K562 (cell line): ENCODE data around the gene EPGN. TPM values are rescaled to one million over a fixed set of nuclear protein-coding genes. Genes with fewer than 3 reads are reported as not detected.

Experiments used
- DIDO1 ChIP-seq: fragments of 450-650 bp; IDR thresholded peaks from 2 replicates; pipeline ENCODE4 v1.6.1; 2016; ENCODE audit warnings: low read depth, missing biosample characterization, missing genetic modification characterization
- EHMT2 ChIP-seq: fragments of 450-650 bp; IDR thresholded peaks from 2 replicates; pipeline ENCODE4 v1.6.1; 2018; ENCODE audit warnings: antibody characterized with exemption
- GATAD2A ChIP-seq: fragments of 450-650 bp; IDR thresholded peaks from 2 replicates; pipeline ENCODE4 v1.6.1; 2017
- HDAC8 ChIP-seq: fragments of 450-650 bp; IDR thresholded peaks from 2 replicates; pipeline ENCODE4 v1.6.1; 2016; ENCODE audit warnings: mild to moderate bottlenecking, missing genetic modification characterization, moderate library complexity, missing compliant biosample characterization
- HMG20A ChIP-seq: fragments of 450-650 bp; formaldehyde crosslinking; conservative IDR thresholded peaks from 2 replicates; pipeline ENCODE4 v1.4.0; 2020; ENCODE audit warnings: mild to moderate bottlenecking, mixed read lengths
- MYC ChIP-seq, 2 experiments: fragments of 250-450 bp in 1 of 2; sonication (Bioruptor Pico) in 1 of 2; IDR thresholded peaks; 2 replicates each; pipeline versions ENCODE4 v1.5.1 to v1.6.1; 2012 to 2021; ENCODE audit warnings: low read depth in 2 of 2, borderline replicate concordance in 1 of 2, improper control_type of control experiment in 1 of 2, low read length in 1 of 2, mild to moderate bottlenecking in 1 of 2, moderate library complexity in 1 of 2
- NBN ChIP-seq: fragments of 450-650 bp; IDR thresholded peaks from 2 replicates; pipeline ENCODE4 v1.6.1; 2016; ENCODE audit warnings: low read depth, mild to moderate bottlenecking
- RB1 ChIP-seq: fragments of 450-650 bp; IDR thresholded peaks from 2 replicates; pipeline ENCODE4 v1.6.1; 2017; ENCODE audit warnings: low read depth, mild to moderate bottlenecking
- RBBP5 ChIP-seq: fragments of 200-600 bp; sonication (generic); IDR thresholded peaks from 2 replicates; pipeline ENCODE4 v1.6.1; 2012; ENCODE audit warnings: borderline replicate concordance, mild to moderate bottlenecking, low read length, control low read depth, inconsistent platforms; ENCODE audit not compliant: insufficient read depth, poor library complexity, severe bottlenecking
- RBFOX2 ChIP-seq: fragments of 200-400 bp; formaldehyde crosslinking; IDR thresholded peaks from 2 replicates; pipeline ENCODE4 v1.6.1; 2017; ENCODE audit warnings: low read depth, mild to moderate bottlenecking, low read length, moderate library complexity
- SETDB1 ChIP-seq: IDR thresholded peaks from one replicate; pipeline ENCODE4 v1.6.1; 2012; ENCODE audit warnings: low read length, control low read depth, inconsistent platforms
- SMAD4 ChIP-seq: fragments of 250-450 bp; sonication (Bioruptor Pico); conservative IDR thresholded peaks from 2 replicates; pipeline ENCODE4 v1.8.0; 2021; ENCODE audit warnings: inconsistent platforms, mild to moderate bottlenecking, moderate library complexity
- TAF9B ChIP-seq: fragments of 450-650 bp; IDR thresholded peaks from 2 replicates; pipeline ENCODE4 v1.6.1; 2018; ENCODE audit warnings: mild to moderate bottlenecking; ENCODE audit not compliant: partially characterized antibody
- ZNF444 ChIP-seq: fragments of 250-450 bp; sonication (Bioruptor Pico); IDR thresholded peaks from 2 replicates; pipeline ENCODE4 v1.4.0; 2020; ENCODE audit warnings: mild to moderate bottlenecking, moderate library complexity
- polyA plus RNA-seq, 8 experiments: library from polyadenylated mRNA; depleted of rRNA in 4 of 8; stranded (reverse) in 5 of 8; unstranded in 3 of 8; fragments of >200 nt; fragmentation: Nextera tagmentation in 2 of 8; fragmentation: Illumina TruSeq in 1 of 8; extraction: Ambion mirVana in 2 of 8; extraction: Trizol in 1 of 8; gene quantifications; 2 replicates each; pipeline versions ENCODE4 v1.2.1 to v1.2.3, GENCODE V29; 2011 to 2014; ENCODE audit warnings: inconsistent platforms in 1 of 8, missing spikeins in 1 of 8
- total RNA-seq, 7 experiments: library from RNA; depleted of rRNA in 6 of 7; stranded (reverse); fragments of >200 nt in 6 of 7; fragmentation: Illumina TruSeq in 2 of 7; extraction: Trizol in 2 of 7; gene quantifications; 2 replicates each; pipeline versions ENCODE4 v1.2.1 to v1.2.3, GENCODE V29; 2011 to 2021; ENCODE audit warnings: low replicate concordance in 1 of 7
- TF ChIP-seq, protein P1 (sequence below): IDR thresholded peaks from 2 replicates; pipeline ENCODE4 v1.6.1; 2011; ENCODE audit not compliant: insufficient read length; ENCODE audit errors: extremely low read depth
- TF ChIP-seq, protein P2 (sequence below): fragments of 450-650 bp; IDR thresholded peaks from 2 replicates; pipeline ENCODE4 v1.6.1; 2016
- TF ChIP-seq, protein P3 (sequence below): fragments of 450-650 bp; IDR thresholded peaks from 2 replicates; pipeline ENCODE4 v1.7.1; 2018; ENCODE audit warnings: mild to moderate bottlenecking, low read depth; ENCODE audit not compliant: partially characterized antibody
- TF ChIP-seq, protein P4 (sequence below), 2 experiments: IDR thresholded peaks; 2 replicates each; pipeline ENCODE4 v1.6.1; 2011; ENCODE audit warnings: borderline replicate concordance in 1 of 2, control low read depth in 1 of 2, low read depth in 1 of 2, low read length in 1 of 2, mild to moderate bottlenecking in 1 of 2, mixed read lengths in 1 of 2, moderate library complexity in 1 of 2; ENCODE audit not compliant: insufficient read depth in 1 of 2, insufficient read length in 1 of 2, poor library complexity in 1 of 2, severe bottlenecking in 1 of 2; ENCODE audit errors: extremely low read depth in 1 of 2
- TF ChIP-seq, protein P5 (sequence below): fragments of 450-650 bp; conservative IDR thresholded peaks from 2 replicates; pipeline ENCODE4 v1.6.1; 2016; ENCODE audit warnings: missing genetic modification characterization, low read depth, mild to moderate bottlenecking, missing compliant biosample characterization, moderate library complexity

EPGN gene
- total and polyA plus RNA-seq, 9 of the 15 experiments (the other 6 are each of a cell fraction or from before 2014, with no cell fraction given) = 0.10 to 0.56 TPM; not detected in 7

DNA sequence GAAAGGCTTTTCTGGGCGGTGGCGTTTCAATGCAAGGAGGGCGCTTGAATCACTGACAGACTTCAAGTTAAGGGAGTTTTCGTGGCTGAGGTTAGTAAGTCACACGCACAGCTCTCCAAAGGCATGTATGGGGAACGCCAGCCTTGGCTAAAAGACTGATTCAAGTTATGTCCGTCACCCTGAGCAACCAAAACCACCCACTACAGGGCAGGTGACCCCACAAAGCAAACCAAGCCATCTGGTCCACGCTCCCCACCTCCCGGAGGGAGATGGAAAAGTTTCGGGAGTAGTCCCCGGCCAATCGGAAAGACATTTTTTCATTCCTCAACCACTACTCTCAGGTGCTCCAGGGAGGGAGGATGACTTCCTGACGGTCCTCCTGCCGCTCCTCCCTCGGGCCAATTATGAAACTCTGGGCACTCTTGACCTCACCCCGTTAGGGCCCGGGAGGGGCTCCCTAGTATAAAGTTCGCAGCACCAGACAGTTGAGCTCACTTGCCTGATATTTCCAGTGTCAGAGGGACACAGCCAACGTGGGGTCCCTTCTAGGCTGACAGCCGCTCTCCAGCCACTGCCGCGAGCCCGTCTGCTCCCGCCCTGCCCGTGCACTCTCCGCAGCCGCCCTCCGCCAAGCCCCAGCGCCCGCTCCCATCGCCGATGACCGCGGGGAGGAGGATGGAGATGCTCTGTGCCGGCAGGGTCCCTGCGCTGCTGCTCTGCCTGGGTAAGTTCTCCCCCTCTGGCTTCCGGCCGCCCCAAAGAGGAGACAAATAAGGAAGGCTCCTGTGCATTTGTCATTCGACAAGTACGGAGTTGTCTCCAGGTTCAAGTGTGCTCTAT, 56.6 kb downstream of the EPGN start, which contains the start of gene EREG (continued):
- TF ChIP-seq, protein P1, sequence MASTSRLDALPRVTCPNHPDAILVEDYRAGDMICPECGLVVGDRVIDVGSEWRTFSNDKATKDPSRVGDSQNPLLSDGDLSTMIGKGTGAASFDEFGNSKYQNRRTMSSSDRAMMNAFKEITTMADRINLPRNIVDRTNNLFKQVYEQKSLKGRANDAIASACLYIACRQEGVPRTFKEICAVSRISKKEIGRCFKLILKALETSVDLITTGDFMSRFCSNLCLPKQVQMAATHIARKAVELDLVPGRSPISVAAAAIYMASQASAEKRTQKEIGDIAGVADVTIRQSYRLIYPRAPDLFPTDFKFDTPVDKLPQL = peak; percentile 43
- TF ChIP-seq TAF9B (no peak), SMAD4 (CRISPR knock-in tag) (peak; percentile 35), NBN (0 out of 2 replicates have a peak, but pooled peaks have one; percentile 12), RBBP5 (peak; percentile 66), RB1 (0 out of 2 replicates have a peak, but pooled peaks have one; percentile 29), EHMT2 (no peak), HDAC8 (tag) (no peak), HMG20A (no peak), GATAD2A (no peak), ZNF444 (no peak), MYC (IDR thresholded peaks at IDR 0.05; ENCODE audit: low read depth, low read length) (no peak), MYC (CRISPR knock-in tag; IDR thresholded peaks at IDR 0.05; ENCODE audit: borderline replicate concordance, low read depth) (no peak), SETDB1 (no peak), RBFOX2 (peak; percentile 97), DIDO1 (tag) (no peak)
- TF ChIP-seq, protein P2, sequence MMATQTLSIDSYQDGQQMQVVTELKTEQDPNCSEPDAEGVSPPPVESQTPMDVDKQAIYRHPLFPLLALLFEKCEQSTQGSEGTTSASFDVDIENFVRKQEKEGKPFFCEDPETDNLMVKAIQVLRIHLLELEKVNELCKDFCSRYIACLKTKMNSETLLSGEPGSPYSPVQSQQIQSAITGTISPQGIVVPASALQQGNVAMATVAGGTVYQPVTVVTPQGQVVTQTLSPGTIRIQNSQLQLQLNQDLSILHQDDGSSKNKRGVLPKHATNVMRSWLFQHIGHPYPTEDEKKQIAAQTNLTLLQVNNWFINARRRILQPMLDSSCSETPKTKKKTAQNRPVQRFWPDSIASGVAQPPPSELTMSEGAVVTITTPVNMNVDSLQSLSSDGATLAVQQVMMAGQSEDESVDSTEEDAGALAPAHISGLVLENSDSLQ = peak; percentile 33
- TF ChIP-seq, protein P3, sequence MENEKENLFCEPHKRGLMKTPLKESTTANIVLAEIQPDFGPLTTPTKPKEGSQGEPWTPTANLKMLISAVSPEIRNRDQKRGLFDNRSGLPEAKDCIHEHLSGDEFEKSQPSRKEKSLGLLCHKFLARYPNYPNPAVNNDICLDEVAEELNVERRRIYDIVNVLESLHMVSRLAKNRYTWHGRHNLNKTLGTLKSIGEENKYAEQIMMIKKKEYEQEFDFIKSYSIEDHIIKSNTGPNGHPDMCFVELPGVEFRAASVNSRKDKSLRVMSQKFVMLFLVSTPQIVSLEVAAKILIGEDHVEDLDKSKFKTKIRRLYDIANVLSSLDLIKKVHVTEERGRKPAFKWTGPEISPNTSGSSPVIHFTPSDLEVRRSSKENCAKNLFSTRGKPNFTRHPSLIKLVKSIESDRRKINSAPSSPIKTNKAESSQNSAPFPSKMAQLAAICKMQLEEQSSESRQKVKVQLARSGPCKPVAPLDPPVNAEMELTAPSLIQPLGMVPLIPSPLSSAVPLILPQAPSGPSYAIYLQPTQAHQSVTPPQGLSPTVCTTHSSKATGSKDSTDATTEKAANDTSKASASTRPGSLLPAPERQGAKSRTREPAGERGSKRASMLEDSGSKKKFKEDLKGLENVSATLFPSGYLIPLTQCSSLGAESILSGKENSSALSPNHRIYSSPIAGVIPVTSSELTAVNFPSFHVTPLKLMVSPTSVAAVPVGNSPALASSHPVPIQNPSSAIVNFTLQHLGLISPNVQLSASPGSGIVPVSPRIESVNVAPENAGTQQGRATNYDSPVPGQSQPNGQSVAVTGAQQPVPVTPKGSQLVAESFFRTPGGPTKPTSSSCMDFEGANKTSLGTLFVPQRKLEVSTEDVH = no peak
- TF ChIP-seq, protein P4, sequence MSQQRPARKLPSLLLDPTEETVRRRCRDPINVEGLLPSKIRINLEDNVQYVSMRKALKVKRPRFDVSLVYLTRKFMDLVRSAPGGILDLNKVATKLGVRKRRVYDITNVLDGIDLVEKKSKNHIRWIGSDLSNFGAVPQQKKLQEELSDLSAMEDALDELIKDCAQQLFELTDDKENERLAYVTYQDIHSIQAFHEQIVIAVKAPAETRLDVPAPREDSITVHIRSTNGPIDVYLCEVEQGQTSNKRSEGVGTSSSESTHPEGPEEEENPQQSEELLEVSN (IDR thresholded peaks at IDR 0.05; ENCODE audit: borderline replicate concordance in 1 of 2, extremely low read depth in 1 of 2, insufficient read depth in 1 of 2, insufficient read length in 1 of 2, low read depth in 1 of 2, low read length in 1 of 2, poor library complexity in 1 of 2, severe bottlenecking in 1 of 2) = peak; percentile 10 to 19
- TF ChIP-seq, protein P5, sequence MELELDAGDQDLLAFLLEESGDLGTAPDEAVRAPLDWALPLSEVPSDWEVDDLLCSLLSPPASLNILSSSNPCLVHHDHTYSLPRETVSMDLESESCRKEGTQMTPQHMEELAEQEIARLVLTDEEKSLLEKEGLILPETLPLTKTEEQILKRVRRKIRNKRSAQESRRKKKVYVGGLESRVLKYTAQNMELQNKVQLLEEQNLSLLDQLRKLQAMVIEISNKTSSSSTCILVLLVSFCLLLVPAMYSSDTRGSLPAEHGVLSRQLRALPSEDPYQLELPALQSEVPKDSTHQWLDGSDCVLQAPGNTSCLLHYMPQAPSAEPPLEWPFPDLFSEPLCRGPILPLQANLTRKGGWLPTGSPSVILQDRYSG (tag) = no peak
